Measurements from ENCODE around the gene PASD1.

- TF ChIP-seq CTCF (IDR thresholded peaks at IDR 0.05) (no peak), ZFX (IDR thresholded peaks at IDR 0.05; ENCODE audit: borderline replicate concordance) (no peak)
Observed at GRCh38 chrX:151694661-151695582, 131.4 kb downstream of the PASD1 start, which contains the start of gene PRRG3.
